Neuronal stem cell (in vitro differentiated cells): ENCODE measurements around the gene KIAA0753.

Source experiments
- DNase-seq: peaks from one replicate; pipeline ENCODE4 v3.0.0-alpha.2; 2013; ENCODE audit warnings: low spot score
- H2AFZ ChIP-seq: one replicate; pipeline ENCODE4 v1.6.1; 2013; ENCODE audit warnings: mild to moderate bottlenecking, low read length, inconsistent platforms
- H2AK5ac ChIP-seq: 2 replicates; pipeline ENCODE4 v1.6.1; 2013; ENCODE audit warnings: low read depth, mild to moderate bottlenecking, inconsistent platforms, low read length, moderate library complexity, mixed read lengths
- H2BK120ac ChIP-seq: 2 replicates; pipeline ENCODE4 v1.6.1; 2013; ENCODE audit warnings: low read depth, mild to moderate bottlenecking, inconsistent platforms, low read length, moderate library complexity, mixed read lengths
- H2BK12ac ChIP-seq: one replicate; pipeline ENCODE4 v1.6.1; 2013; ENCODE audit warnings: low read length, inconsistent platforms
- H2BK15ac ChIP-seq: 2 replicates; pipeline ENCODE4 v1.6.1; 2013; ENCODE audit warnings: mild to moderate bottlenecking, low read length, inconsistent platforms, mixed read lengths
- H2BK5ac ChIP-seq: one replicate; pipeline ENCODE4 v1.6.1; 2013; ENCODE audit warnings: inconsistent platforms, mild to moderate bottlenecking, low read length, moderate library complexity
- H3K14ac ChIP-seq: one replicate; pipeline ENCODE4 v1.6.1; 2013; ENCODE audit warnings: low read length, inconsistent platforms
- H3K18ac ChIP-seq: 2 replicates; pipeline ENCODE4 v1.6.1; 2013; ENCODE audit warnings: low read length, inconsistent platforms
- H3K23ac ChIP-seq: 2 replicates; pipeline ENCODE4 v1.6.1; 2013; ENCODE audit warnings: low read depth, mild to moderate bottlenecking, mixed read lengths, low read length, inconsistent platforms; ENCODE audit not compliant: poor library complexity
- H3K27ac ChIP-seq: replicated peaks from 3 replicates; pipeline ENCODE4 v1.5.1; 2013; ENCODE audit warnings: low read length, inconsistent platforms
- H3K27me3 ChIP-seq, 3 experiments: 2 replicates each; pipeline ENCODE4 v1.6.1; 2013; ENCODE audit warnings: low read length in 3 of 3, mild to moderate bottlenecking in 2 of 3, inconsistent platforms in 1 of 3, low read depth in 1 of 3, mixed read lengths in 1 of 3, moderate library complexity in 1 of 3; ENCODE audit not compliant: control insufficient read depth in 3 of 3, insufficient read depth in 3 of 3
- H3K36me3 ChIP-seq, 2 donors: replicated peaks in 1 of 2; 2 replicates each; pipeline ENCODE4 v1.6.1; 2013; ENCODE audit warnings: low read length in 2 of 2; ENCODE audit not compliant: control insufficient read depth in 2 of 2, insufficient read depth in 2 of 2
- H3K4ac ChIP-seq: 2 replicates; pipeline ENCODE4 v1.6.1; 2013; ENCODE audit warnings: inconsistent platforms, mild to moderate bottlenecking, low read length, moderate library complexity
- H3K4me1 ChIP-seq, 2 donors: 1 replicate in 1 of 2; 2 replicates in 1 of 2; pipeline ENCODE4 v1.6.1; 2013; ENCODE audit warnings: low read length in 2 of 2, low read depth in 1 of 2; ENCODE audit not compliant: control insufficient read depth in 2 of 2, insufficient read depth in 1 of 2
- H3K4me2 ChIP-seq: one replicate; pipeline ENCODE4 v1.6.1; 2013; ENCODE audit warnings: mild to moderate bottlenecking, low read length, inconsistent platforms; ENCODE audit not compliant: insufficient read depth, poor library complexity, severe bottlenecking
- H3K4me3 ChIP-seq, 2 donors: 2 replicates each; pipeline ENCODE4 v1.5.1; 2013; ENCODE audit warnings: low read length in 2 of 2, mild to moderate bottlenecking in 2 of 2, inconsistent platforms in 1 of 2, moderate library complexity in 1 of 2
- H3K79me1 ChIP-seq: one replicate; pipeline ENCODE4 v1.6.1; 2013; ENCODE audit warnings: low read depth, mild to moderate bottlenecking, inconsistent platforms, low read length, moderate library complexity
- H3K9ac ChIP-seq: one replicate; pipeline ENCODE4 v1.6.1; 2013; ENCODE audit warnings: mild to moderate bottlenecking, low read depth, low read length, inconsistent platforms; ENCODE audit not compliant: poor library complexity
- H3K9me3 ChIP-seq, 2 donors: replicated peaks in 1 of 2; 2 replicates each; pipeline versions ENCODE3 to v1.6.1; 2013; ENCODE audit warnings: low read length in 2 of 2, mild to moderate bottlenecking in 2 of 2, inconsistent platforms in 1 of 2, low read depth in 1 of 2, mixed read lengths in 1 of 2, moderate library complexity in 1 of 2; ENCODE audit not compliant: control insufficient read depth in 2 of 2, insufficient read depth in 1 of 2
- H4K8ac ChIP-seq: one replicate; pipeline ENCODE4 v1.6.1; 2013; ENCODE audit warnings: low read depth, mild to moderate bottlenecking, inconsistent platforms, low read length, moderate library complexity
- H4K91ac ChIP-seq: one replicate; pipeline ENCODE4 v1.6.1; 2013; ENCODE audit warnings: low read length, low read depth, mild to moderate bottlenecking, inconsistent platforms; ENCODE audit not compliant: poor library complexity
- WGBS, 2 donors: extraction: QIAGEN DNeasy Blood & Tissue Kit; methylation state at CpG; one replicate each; pipeline ENCODE4 v1.1.7; 2013; ENCODE audit warnings: missing lambda C conversion rate in 2 of 2, mixed read lengths in 1 of 2; ENCODE audit not compliant: insufficient read length in 2 of 2, insufficient replicate concordance in 1 of 2; ENCODE audit errors: extremely low coverage in 2 of 2; 5-methylcytosine and 5-hydroxymethylcytosine counted together

The KIAA0753 gene

DNA sequence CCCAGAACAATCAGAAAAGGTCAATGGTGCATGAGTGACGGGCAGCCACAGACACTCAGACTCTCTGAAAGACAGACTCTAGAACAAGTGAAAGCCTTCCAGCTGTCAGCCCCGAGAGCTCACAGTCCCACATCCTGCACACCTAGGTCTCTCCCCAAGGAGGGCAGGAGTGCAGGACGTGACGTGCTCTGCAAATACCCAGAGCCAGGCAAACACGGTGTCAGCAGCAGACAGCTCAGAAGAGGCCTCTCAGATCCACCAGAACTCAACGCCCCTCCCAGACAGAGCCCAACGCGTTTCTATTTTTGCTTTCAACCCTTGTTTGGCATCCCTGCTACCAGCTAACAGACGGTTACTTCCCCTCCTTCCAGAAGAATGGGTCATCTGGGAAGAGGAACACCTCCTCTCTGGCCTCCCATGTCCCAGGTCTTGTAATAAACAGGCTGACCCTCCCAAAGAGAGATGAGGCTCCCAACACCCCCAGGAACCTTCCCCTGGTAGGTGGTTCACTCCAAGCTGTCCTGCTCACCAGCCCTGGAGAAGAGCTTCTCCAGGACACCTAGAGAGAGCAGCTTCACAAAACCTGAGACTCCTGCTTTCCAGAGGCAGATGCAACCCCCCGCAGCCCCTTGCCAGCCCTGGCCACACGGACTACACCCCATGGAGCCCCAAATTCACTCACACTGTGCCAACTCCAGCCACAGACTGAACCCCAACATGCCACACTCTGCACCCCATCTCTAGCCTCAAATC, 91.8 kb downstream of the KIAA0753 start:
- no CpG with 5 or more reads among the region's 11 CpGs for WGBS, 2 donors
- Histone ChIP-seq H3K4me3 (no peak overlapping the region), H2BK15ac (no peak overlapping the region), H2BK12ac (no peak overlapping the region), H3K4ac (no peak overlapping the region), H3K9me3 (no peaks in the 10 kb centered on the region), H4K8ac (no peak overlapping the region), H2AFZ (no peak overlapping the region), H3K27ac (no peak overlapping the region), H3K23ac (no peak overlapping the region), H2BK120ac (no peak overlapping the region), H3K4me1 (peaks cover 0 to 11% of the 10 kb centered on the region in 2 donors), H3K27me3 (peaks cover 0 to 1% (median 0%) of the 10 kb centered on the region in 3 experiments), H3K18ac (no peak overlapping the region), H4K91ac (no peak overlapping the region), H3K4me2 (no peak overlapping the region), H3K14ac (peak overlapping the region; percentile 6), H3K9ac (no peak overlapping the region), H3K79me1 (no peaks in the 10 kb centered on the region), H2BK5ac (no peak overlapping the region), H2AK5ac (peak overlapping the region; percentile 11), H3K36me3 (no peaks in the 10 kb centered on the region)
- no peak for DNase-seq

DNA sequence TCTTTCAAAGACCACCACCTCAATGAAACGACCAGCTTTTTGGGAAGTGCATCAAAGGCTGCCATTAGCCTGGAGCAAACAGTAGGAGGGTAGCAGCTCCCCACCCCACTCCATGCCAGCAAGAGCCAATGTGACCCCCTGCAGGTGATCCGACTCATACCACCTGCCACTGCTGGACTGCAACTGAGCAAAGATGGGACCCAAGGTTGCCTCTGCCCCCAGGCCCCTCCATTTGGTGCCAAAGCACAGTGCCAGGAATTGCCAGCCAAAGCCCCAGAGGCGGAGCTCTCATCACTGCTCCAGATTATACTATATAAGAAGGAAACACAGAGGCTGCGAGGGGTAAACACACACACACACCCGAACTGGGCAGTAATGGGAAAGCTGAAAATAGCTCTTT, 92.5 kb downstream of the KIAA0753 start:
- Histone ChIP-seq H2BK12ac (no peak overlapping the region), H3K36me3 (no peaks in the 10 kb centered on the region), H3K27ac (no peak overlapping the region), H2BK120ac (no peak overlapping the region), H2AFZ (no peak overlapping the region), H3K9me3 (no peaks in the 10 kb centered on the region), H2BK15ac (no peak overlapping the region), H3K4ac (no peak overlapping the region), H3K4me3 (no peak overlapping the region), H3K4me1 (peaks cover 0 to 11% of the 10 kb centered on the region in 2 donors), H3K27me3 (no peaks in the 10 kb centered on the region), H3K9ac (no peak overlapping the region), H3K18ac (no peak overlapping the region), H3K79me1 (no peaks in the 10 kb centered on the region), H2BK5ac (no peak overlapping the region), H4K91ac (no peak overlapping the region), H3K14ac (no peak overlapping the region), H3K4me2 (no peak overlapping the region), H3K23ac (no peak overlapping the region), H4K8ac (no peak overlapping the region), H2AK5ac (no peak overlapping the region)
- no peak for DNase-seq
- WGBS, 2 donors = no CpG with 5 or more reads among the region's 5 CpGs

- H3K79me1 ChIP-seq = no peaks in the 10 kb centered on the region
- no peak for DNase-seq
These were observed 93.2 kb downstream of the KIAA0753 start for GRCh38 chr17:6547336-6547735.

GRCh38 chr17:6546069-6546718, 94.3 kb downstream of the KIAA0753 start:
- no peak for DNase-seq
- Histone ChIP-seq H3K4me1 (peaks cover 0 to 9% of the 10 kb centered on the region in 2 donors), H2BK120ac (no peak overlapping the region), H3K36me3 (no peaks in the 10 kb centered on the region), H4K91ac (no peak overlapping the region), H3K18ac (peak overlapping the region; percentile 2), H3K4me2 (no peak overlapping the region), H3K9me3 (no peaks in the 10 kb centered on the region), H3K4me3 (no peak overlapping the region), H2AFZ (no peak overlapping the region), H3K27ac (no peak overlapping the region), H2BK5ac (no peak overlapping the region), H3K9ac (no peak overlapping the region), H2BK15ac (no peak overlapping the region), H3K27me3 (no peaks in the 10 kb centered on the region), H4K8ac (no peak overlapping the region), H3K14ac (no peak overlapping the region), H2BK12ac (no peak overlapping the region), H2AK5ac (no peak overlapping the region), H3K79me1 (no peaks in the 10 kb centered on the region), H3K4ac (no peak overlapping the region), H3K23ac (peak overlapping the region; percentile 8)
- no CpG with 5 or more reads among the region's 10 CpGs for WGBS, 2 donors

More at GRCh38 chr17:6547336-6547735, 93.2 kb downstream of the KIAA0753 start:
- no peaks in the 10 kb centered on the region for H3K27me3 ChIP-seq
- peaks cover 0 to 11% of the 10 kb centered on the region in 2 donors for H3K4me1 ChIP-seq
- no peak overlapping the region for H2BK12ac ChIP-seq
- H2AK5ac ChIP-seq = no peak overlapping the region
- H3K14ac ChIP-seq = peak overlapping the region; percentile 23
- no peak overlapping the region for H3K4me2 ChIP-seq
- no peak overlapping the region for H2BK120ac ChIP-seq
- no peak overlapping the region for H3K4ac ChIP-seq
- no peak overlapping the region for H4K91ac ChIP-seq
- H4K8ac ChIP-seq = no peak overlapping the region
- no peak overlapping the region for H3K9ac ChIP-seq
- H3K23ac ChIP-seq = no peak overlapping the region
- peak overlapping the region; percentile 77 for H3K18ac ChIP-seq
- no peak overlapping the region for H3K27ac ChIP-seq
- H2AFZ ChIP-seq = no peak overlapping the region
- WGBS, 2 donors = no CpG with 5 or more reads among the region's 6 CpGs
- no peak overlapping the region for H3K4me3 ChIP-seq
- no peak overlapping the region for H2BK5ac ChIP-seq
- H2BK15ac ChIP-seq = no peak overlapping the region
- H3K36me3 ChIP-seq = no peaks in the 10 kb centered on the region
- H3K9me3 ChIP-seq = no peaks in the 10 kb centered on the region
